ENCODE measurements around the gene FSTL3.
"Not testable (repeated sequence)": the region's sequence is repeated elsewhere in the genome, so short reads cannot be mapped to it uniquely, and the experiment has no call there.

The FSTL3 gene

DNA sequence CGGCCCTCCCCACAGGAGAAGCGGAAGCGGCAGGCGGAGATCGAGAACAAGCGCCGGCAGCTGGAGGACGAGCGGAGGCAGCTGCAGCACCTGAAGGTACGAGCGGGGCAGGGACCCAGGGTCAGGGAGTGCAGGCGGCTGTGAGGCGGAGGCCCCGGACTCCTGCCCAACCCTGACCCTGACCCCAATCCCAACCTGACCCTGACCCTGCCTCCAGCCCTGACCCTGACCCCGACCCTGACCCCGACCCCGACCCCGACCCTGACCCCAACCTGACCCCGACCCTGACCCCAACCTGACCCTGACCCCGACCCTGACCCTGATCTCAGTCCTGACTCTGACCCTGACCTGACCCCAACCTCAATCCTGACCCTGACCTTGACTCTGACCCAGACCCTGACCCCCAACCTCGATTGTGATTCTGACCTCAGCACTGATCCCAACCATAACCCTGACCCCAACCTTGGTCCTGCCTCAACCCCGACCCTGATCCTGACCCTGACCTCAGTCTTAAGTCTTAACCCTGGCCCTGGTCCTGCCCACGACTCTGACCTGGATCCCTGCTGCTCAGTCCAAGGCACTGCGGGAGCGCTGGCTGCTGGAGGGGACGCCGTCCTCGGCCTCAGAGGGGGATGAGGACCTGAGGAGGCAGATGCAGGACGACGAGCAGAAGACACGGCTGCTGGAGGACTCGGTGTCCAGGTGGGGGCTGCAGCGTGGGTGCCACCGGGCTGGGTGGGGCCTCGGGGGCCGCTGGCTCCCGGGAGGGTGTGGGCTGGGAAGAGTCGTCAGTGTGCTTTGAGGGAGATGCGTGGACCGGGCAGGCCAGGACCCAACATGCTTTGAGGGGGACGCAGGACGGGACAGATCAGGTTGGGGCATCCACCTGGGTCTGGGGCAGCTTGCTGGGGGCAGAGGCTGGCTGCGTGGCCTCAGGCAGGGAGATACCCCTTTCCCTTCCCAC is 51.1 kb downstream of the FSTL3 start:
- Mint-ChIP-seq H3K4me3 (no peak overlapping the region), H3K27me3 (ENCODE audit: low read depth) (no peaks in the 10 kb centered on the region), H3K27ac (no peak overlapping the region), H3K4me1 (no peaks in the 10 kb centered on the region), H3K36me3 (ENCODE audit: low read depth) (peaks cover 12% of the 10 kb centered on the region), H3K9me3 (no peaks in the 10 kb centered on the region)
- TF ChIP-seq, protein P1, sequence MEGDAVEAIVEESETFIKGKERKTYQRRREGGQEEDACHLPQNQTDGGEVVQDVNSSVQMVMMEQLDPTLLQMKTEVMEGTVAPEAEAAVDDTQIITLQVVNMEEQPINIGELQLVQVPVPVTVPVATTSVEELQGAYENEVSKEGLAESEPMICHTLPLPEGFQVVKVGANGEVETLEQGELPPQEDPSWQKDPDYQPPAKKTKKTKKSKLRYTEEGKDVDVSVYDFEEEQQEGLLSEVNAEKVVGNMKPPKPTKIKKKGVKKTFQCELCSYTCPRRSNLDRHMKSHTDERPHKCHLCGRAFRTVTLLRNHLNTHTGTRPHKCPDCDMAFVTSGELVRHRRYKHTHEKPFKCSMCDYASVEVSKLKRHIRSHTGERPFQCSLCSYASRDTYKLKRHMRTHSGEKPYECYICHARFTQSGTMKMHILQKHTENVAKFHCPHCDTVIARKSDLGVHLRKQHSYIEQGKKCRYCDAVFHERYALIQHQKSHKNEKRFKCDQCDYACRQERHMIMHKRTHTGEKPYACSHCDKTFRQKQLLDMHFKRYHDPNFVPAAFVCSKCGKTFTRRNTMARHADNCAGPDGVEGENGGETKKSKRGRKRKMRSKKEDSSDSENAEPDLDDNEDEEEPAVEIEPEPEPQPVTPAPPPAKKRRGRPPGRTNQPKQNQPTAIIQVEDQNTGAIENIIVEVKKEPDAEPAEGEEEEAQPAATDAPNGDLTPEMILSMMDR (IDR thresholded peaks at IDR 0.05; ENCODE audit: unreplicated experiment in 3 of 3): no peak

DNA sequence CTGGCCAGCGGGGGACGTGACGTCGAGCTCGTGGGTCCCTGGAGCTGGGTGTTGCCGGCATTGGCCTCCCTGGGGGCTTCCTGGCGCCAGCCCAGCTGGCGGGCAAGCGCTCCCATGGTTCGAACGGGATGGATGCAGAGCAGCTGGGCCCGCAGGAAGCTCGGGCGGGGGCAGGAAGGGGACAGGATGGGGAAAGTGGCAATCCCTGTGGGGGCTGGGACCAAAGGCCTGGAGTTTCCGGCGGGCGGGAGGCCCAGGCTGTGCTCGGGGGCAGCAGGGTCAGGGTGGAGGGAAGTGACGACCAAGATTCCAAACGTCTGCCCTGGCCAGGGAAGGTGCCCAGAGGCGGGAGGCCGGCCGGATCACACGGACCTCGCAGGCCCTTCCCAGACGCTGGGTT is 51.8 kb downstream of the FSTL3 start:
- no peaks in the 10 kb centered on the region for H3K27me3 Mint-ChIP-seq (ENCODE audit: low read depth)
- H3K36me3 Mint-ChIP-seq (ENCODE audit: low read depth): peaks cover 12% of the 10 kb centered on the region
- H3K27ac Mint-ChIP-seq: no peak overlapping the region
- H3K9me3 Mint-ChIP-seq: no peaks in the 10 kb centered on the region
- no peak overlapping the region for H3K4me3 Mint-ChIP-seq
- TF ChIP-seq, protein P1 (IDR thresholded peaks at IDR 0.05; ENCODE audit: unreplicated experiment in 3 of 3): no peak
- H3K4me1 Mint-ChIP-seq: no peaks in the 10 kb centered on the region

DNA sequence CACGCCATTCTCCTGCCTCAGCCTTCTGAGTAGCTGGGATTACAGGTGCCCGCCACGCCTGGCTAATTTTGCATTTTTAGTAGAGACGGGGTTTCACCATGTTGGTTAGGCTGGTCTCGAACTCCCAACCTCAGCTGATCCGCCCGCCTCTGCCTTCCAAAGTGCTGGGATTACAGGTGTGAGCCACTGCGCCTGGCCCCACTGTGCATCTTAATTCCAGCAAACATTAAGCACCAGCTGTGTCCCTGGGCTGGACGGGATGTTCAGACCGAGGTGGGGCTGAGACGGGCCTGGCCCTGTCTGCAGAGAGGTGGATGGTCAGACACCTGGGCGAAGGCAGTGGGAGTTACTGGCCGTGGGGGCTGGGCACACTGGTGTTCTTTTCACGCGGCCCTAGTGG is 53.4 kb downstream of the FSTL3 start:
- H3K4me1 Mint-ChIP-seq; H3K4me3 Mint-ChIP-seq; H3K27me3 Mint-ChIP-seq (ENCODE audit: low read depth); H3K27ac Mint-ChIP-seq; H3K9me3 Mint-ChIP-seq: not testable (repeated sequence)
- H3K36me3 Mint-ChIP-seq (ENCODE audit: low read depth): peaks cover 24% of the 10 kb centered on the region

DNA sequence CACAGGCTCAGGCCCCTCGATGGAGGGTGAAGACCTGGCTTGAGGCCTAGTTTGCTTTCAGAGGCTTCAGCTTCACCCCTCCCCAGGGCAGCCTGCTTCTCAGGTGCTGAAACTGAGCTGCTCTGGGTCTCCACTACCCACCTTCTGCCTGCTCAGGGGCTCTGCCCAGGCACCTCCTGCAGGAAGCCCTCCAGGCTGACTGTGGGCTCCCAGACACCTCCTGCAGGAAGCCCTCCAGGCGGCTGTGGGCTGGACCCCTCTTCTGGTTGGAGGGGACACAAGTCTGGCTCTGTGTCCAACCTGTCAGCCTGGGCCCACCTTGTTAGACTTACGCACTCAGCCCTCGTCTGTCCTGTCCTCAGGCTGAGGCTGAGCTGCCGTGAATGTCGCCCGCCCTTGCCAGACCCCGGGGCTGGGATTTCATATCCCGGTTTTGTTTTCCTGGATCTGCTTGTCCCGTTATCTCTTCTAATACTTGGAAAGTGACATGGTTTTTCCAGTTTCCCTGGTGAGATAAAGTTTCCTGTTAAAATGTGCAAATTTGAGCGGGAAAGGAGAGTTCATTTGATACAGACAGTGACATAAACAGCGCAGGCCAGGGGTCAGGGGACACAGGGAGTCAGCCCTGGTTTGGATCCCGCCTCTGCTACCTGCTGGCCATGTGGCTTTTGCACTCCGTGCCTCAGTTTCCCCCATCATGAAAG is 53.9 kb downstream of the FSTL3 start:
- Mint-ChIP-seq H3K9me3 (no peaks in the 10 kb centered on the region), H3K27me3 (ENCODE audit: low read depth) (no peaks in the 10 kb centered on the region), H3K4me1 (no peaks in the 10 kb centered on the region), H3K27ac (no peak overlapping the region), H3K36me3 (ENCODE audit: low read depth) (peaks cover 29% of the 10 kb centered on the region), H3K4me3 (no peak overlapping the region)
- TF ChIP-seq, protein P1 (IDR thresholded peaks at IDR 0.05; ENCODE audit: unreplicated experiment in 3 of 3): no peak

DNA sequence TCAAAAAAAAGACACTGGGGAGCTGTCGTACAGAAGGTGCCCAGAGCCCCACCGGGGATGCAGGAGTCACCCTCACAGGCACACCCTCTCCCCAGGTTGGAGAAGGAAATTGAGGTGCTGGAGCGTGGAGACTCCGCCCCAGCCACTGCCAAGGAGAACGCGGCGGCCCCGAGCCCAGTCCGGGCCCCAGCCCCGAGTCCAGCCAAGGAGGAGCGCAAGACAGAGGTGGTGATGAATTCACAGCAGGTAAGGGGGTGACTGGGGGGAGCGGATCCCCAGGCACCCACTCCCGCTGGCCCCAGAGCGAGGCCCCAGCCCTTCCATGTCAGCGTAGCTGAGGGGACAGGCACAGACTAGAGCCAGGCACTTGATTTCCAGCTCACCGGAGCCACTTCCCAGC is 54.8 kb downstream of the FSTL3 start:
- no peaks in the 10 kb centered on the region for H3K4me1 Mint-ChIP-seq
- H3K27me3 Mint-ChIP-seq (ENCODE audit: low read depth): no peaks in the 10 kb centered on the region
- no peak overlapping the region for H3K4me3 Mint-ChIP-seq
- peaks cover 29% of the 10 kb centered on the region for H3K36me3 Mint-ChIP-seq (ENCODE audit: low read depth)
- no peaks in the 10 kb centered on the region for H3K9me3 Mint-ChIP-seq
- no peak overlapping the region for H3K27ac Mint-ChIP-seq
- TF ChIP-seq, protein P1 (IDR thresholded peaks at IDR 0.05; ENCODE audit: unreplicated experiment in 3 of 3): no peak

DNA sequence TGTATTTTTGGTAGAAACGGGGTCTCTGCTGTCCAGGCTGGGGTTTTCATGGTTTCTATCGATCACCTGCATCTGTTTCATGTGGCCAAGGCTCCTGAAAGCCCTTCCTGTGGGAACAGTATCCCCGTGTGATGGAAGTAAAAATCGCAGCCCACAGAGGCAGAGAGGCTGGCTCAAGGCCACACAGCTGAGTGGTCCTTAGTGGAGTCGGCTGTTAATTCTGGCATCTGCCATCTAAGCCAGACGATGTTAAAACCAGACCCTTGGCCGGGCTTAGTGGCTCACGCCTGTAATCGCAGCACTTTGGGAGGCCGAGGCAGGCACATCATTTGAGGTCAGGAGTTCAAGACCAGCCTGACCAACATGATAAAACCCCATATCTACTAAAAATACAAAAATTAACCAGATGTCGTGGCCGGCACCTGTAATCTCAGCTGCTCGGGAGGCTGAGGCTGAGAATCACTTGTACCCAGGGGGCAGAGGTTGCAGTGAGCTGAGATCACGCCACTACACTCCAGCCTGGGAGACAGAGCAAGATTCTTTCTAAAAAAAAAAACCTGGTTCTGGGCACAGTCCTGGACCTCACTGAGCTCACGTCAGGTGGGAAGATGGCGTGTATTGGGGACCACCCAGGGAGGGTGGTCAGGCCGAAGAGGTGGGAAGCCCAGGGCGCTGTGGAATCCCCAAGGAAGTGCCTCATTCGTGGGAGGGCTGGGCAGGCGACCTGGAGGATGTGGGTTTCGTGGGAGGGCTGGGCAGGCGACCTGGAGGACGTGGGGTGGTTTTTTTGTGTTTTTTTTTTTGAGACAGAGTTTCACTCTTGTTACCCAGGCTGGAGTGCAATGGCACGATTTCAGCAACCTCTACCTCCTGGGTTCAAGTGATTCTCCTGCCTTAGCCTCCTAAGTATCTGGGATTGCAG is 56.2 kb downstream of the FSTL3 start:
- Mint-ChIP-seq H3K9me3 (no peaks in the 10 kb centered on the region), H3K4me1 (no peaks in the 10 kb centered on the region), H3K27ac (peak overlapping the region in 1 of 3 experiments; percentile 29), H3K27me3 (ENCODE audit: low read depth) (no peaks in the 10 kb centered on the region), H3K36me3 (ENCODE audit: low read depth) (peaks cover 25% of the 10 kb centered on the region), H3K4me3 (no peak overlapping the region)
- TF ChIP-seq, protein P1 (IDR thresholded peaks at IDR 0.05; ENCODE audit: unreplicated experiment in 3 of 3): no peak
